Gastroesophageal sphincter (tissue), 3 donors: ENCODE results near the gene DCP1B.

Experiments used
- EP300 ChIP-seq: sonication (generic); formaldehyde crosslinking; IDR thresholded peaks from one replicate; pipeline ENCODE4 v1.6.1; 2017; ENCODE audit warnings: antibody characterized with exemption, mild to moderate bottlenecking
- POLR2A ChIP-seq, 2 donors: fragments of 450-650 bp; IDR thresholded peaks; one replicate each; pipeline ENCODE4 v1.6.1; 2017; ENCODE audit warnings: antibody characterized with exemption in 2 of 2, mild to moderate bottlenecking in 2 of 2, moderate library complexity in 1 of 2
- TF ChIP-seq, protein P1 (sequence below), 4 experiments: fragments of 200-600 bp in 2 of 4; fragments of 450-650 bp in 2 of 4; sonication (generic) in 1 of 4; IDR thresholded peaks; one replicate each; pipeline ENCODE4 v1.5.1; 2017 to 2019; ENCODE audit warnings: antibody characterized with exemption in 4 of 4, mild to moderate bottlenecking in 2 of 4, moderate library complexity in 2 of 4

DNA sequence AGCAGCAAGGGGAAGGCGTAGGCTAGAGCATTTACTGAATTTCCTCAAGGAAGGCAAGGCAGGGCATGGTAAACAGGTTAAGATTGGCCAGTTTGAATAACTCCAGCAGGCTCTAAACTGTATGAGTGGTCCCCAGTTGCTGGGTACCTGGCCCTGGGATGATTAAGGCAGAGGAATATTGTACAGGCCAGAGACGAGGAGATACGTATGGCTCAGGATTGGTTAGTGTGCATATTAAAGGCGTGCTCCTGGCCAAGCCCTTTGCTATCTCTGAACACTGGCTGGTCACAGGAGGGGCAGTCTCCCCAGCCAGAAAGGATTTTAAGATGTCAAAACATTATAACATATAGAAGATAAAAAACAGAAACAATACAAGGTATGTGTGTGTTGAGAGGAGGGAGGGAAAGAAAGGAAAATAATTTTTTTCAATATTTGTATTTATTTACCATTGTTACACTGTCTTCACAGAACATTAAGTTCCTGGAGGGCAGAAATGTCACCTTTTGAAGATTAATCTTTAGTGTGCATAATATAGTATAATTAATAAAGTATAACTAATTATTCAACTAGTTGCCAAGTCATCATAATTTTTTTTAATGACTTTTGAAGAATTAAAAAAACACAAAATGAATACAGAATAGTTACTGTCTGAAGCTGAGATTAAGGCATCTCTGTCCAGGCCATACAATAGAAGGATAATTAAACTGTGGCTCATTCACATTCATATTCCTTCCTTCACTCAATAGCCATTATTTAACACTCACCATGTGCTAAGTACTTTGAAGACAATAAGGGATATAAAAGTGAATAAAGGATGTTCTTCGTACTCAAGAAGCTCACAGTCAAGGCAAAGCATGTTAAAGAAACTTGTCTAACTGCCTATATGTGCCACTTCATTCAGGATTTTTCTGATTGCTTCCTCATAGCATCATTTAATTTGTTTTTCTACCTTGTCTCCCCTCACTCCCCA, 41.9 kb downstream of the DCP1B start:
- TF ChIP-seq, protein P1, sequence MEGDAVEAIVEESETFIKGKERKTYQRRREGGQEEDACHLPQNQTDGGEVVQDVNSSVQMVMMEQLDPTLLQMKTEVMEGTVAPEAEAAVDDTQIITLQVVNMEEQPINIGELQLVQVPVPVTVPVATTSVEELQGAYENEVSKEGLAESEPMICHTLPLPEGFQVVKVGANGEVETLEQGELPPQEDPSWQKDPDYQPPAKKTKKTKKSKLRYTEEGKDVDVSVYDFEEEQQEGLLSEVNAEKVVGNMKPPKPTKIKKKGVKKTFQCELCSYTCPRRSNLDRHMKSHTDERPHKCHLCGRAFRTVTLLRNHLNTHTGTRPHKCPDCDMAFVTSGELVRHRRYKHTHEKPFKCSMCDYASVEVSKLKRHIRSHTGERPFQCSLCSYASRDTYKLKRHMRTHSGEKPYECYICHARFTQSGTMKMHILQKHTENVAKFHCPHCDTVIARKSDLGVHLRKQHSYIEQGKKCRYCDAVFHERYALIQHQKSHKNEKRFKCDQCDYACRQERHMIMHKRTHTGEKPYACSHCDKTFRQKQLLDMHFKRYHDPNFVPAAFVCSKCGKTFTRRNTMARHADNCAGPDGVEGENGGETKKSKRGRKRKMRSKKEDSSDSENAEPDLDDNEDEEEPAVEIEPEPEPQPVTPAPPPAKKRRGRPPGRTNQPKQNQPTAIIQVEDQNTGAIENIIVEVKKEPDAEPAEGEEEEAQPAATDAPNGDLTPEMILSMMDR (IDR thresholded peaks at IDR 0.05) = no peak
- no peak for TF ChIP-seq EP300
- no peak for TF ChIP-seq POLR2A (IDR thresholded peaks at IDR 0.05)
